Lower leg skin (tissue), 4 donors: ENCODE measurements around the gene PHPT1. TPM values are rescaled to one million over a fixed set of nuclear protein-coding genes. Genes with fewer than 3 reads are reported as not detected.

ENCODE experiments used
- DNase-seq, 2 donors: peaks; one replicate each; pipeline ENCODE4 v3.0.0-alpha.2; 2019; ENCODE audit warnings: low spot score in 2 of 2
- H3K4me3 ChIP-seq: fragments of 200-600 bp; sonication (generic); 2 replicates; pipeline ENCODE4 v1.5.1; 2017; ENCODE audit warnings: mild to moderate bottlenecking, low read depth; ENCODE audit not compliant: poor library complexity, severe bottlenecking
- POLR2A ChIP-seq, 2 donors: fragments of 450-650 bp; IDR thresholded peaks; one replicate each; pipeline ENCODE4 v1.6.1; 2016 to 2017; ENCODE audit warnings: antibody characterized with exemption in 2 of 2, mild to moderate bottlenecking in 1 of 2, moderate library complexity in 1 of 2
- WGBS, 2 donors: methylation state at CpG; one replicate each; pipeline ENCODE4 v1.1.5; 2018; 5-methylcytosine and 5-hydroxymethylcytosine counted together
- intact Hi-C: fragments of 100-400 bp; cut with DNase I; formaldehyde crosslinking; loops from one replicate; pipeline ENCODE4 v1.15.0; 2023; ENCODE audit warnings: low total_unique reads
- total RNA-seq, 4 donors: library from RNA; depleted of rRNA; stranded (reverse); fragments of >200 nt; gene quantifications; one replicate each; pipeline ENCODE4 v1.1.0, GENCODE V29; 2016
- TF ChIP-seq, protein P1 (sequence below), 3 donors: fragments of 450-650 bp; IDR thresholded peaks; one replicate each; pipeline ENCODE4 v1.5.1; 2016; ENCODE audit warnings: antibody characterized with exemption in 3 of 3, mild to moderate bottlenecking in 3 of 3, moderate library complexity in 2 of 3

Gene PHPT1
- total RNA-seq, 4 donors from 2014 or later: 22.0 to 60.4 (median 48.7) TPM

DNA sequence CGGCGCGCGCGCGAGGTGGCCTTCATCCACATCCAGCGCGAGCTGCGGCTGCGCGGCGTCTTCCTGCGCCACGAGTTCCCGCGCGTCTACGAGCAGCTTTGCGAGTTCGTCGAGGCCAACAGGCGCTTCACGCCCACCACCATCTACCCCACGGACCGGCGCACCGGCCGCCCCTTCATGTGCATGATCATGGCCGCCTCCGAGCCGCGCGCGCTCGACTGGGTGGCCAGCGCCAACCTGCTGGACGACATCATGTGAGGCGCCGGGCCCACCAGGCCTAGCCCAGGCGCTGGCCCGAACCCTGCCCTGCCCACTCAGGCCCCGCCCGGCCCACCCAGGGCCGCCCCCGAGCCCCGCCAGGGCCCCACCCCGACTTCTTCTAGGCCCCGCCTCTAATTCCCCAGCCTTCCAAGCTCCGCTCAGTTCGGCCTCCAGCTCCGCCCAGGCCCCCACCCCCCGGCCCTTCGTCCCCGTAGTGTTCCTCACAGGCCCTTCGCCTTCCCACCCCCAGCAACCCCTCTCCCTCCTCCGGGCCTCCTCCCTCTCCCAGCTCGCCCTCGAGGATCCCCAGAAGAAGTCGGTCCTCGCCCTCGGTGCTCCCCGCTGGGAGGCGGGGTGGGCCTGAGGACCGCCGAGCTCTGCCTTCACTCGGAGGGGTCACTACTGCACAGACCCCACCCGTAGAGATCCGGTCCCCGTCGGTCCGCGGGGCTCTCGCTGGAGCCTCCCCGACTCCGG lies 2.0 kb upstream of the PHPT1 start:
- WGBS, 2 donors: 0 to 2% methylated on average over 28 to 55 of the region's 75 CpGs
- intact Hi-C loops: no loop called here
- DNase-seq: peak in 1 of 2 donors; percentile 93
- no peak for TF ChIP-seq POLR2A (IDR thresholded peaks at IDR 0.05)
- TF ChIP-seq, protein P1, sequence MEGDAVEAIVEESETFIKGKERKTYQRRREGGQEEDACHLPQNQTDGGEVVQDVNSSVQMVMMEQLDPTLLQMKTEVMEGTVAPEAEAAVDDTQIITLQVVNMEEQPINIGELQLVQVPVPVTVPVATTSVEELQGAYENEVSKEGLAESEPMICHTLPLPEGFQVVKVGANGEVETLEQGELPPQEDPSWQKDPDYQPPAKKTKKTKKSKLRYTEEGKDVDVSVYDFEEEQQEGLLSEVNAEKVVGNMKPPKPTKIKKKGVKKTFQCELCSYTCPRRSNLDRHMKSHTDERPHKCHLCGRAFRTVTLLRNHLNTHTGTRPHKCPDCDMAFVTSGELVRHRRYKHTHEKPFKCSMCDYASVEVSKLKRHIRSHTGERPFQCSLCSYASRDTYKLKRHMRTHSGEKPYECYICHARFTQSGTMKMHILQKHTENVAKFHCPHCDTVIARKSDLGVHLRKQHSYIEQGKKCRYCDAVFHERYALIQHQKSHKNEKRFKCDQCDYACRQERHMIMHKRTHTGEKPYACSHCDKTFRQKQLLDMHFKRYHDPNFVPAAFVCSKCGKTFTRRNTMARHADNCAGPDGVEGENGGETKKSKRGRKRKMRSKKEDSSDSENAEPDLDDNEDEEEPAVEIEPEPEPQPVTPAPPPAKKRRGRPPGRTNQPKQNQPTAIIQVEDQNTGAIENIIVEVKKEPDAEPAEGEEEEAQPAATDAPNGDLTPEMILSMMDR (IDR thresholded peaks at IDR 0.05): no peak
- no peak overlapping the region for H3K4me3 ChIP-seq

DNA sequence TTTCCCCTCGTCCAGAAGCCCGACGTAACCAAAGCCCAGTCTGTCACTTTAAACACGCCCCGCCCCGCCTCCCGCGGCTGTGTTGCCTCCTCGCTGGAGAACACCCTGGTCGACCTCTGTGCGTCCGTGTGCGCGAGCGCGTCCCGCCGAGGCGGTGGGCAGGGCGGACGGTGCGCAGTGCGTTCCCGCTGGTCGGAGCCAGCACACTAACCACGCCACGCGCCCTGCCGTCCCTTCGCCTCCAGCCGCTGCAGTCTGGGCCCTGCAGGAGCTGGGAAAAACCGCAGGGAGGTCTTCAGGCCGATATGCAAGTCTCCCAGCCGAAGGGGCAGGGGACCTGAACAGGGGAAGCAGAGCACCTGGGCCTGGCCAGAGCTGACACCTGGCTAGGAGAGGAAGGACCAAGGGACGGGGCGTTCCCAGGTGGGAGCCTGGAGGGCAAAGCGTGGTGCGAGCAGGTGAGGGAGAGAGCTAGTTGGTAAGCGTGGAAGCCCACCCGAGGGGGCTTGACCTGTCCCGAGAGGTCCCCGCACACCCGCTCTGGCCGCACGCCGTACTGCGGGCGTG lies 1.3 kb upstream of the PHPT1 start:
- 0 to 1% methylated on average over 21 to 41 of the region's 48 CpGs for WGBS, 2 donors
- H3K4me3 ChIP-seq: peak overlapping the region; percentile 64
- DNase-seq: peak; percentile 86 to 98
- intact Hi-C loops: no loop called here
- no peak for TF ChIP-seq POLR2A (IDR thresholded peaks at IDR 0.05)
- TF ChIP-seq, protein P1 (IDR thresholded peaks at IDR 0.05): no peak

DNA sequence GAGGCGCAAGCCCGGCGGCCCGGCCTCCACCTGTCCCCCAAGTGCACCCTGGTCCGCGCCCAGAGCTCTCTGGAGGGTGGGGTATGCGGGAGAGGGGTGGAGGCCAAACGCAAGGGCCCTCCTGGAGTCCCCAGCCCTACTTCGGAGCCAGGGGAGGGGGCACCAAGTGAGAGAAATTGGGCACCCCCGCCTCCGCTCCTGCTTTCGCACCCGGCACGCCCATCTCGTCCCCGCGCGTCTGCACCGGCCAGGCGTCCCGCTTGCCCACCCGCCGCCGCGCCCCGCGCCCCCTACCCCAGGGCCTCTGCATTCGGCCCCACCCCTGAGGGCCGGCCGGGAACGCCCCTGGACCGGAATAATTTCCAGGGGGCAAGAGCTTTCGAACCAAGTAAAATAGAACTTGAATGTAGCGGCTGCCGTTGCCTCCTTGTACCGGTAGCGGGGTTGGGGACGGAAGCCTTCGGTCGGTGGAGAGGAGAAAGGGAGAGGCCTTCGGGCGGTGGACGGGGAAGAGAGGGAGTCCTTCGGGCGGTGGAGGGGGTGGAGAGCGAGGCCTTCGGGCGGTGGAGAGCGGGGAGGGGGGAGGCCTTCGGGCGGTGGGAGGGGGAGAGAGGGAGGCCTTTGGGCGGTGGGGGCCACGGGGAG lies 694 bp upstream of the PHPT1 start:
- 0 to 2% methylated on average over 41 to 50 of the region's 53 CpGs for WGBS, 2 donors
- no peak for TF ChIP-seq POLR2A (IDR thresholded peaks at IDR 0.05)
- TF ChIP-seq, protein P1 (IDR thresholded peaks at IDR 0.05): no peak
- peak overlapping the region; percentile 64 for H3K4me3 ChIP-seq
- DNase-seq: peak in 1 of 2 donors; percentile 92
- intact Hi-C loops: no loop called here

DNA sequence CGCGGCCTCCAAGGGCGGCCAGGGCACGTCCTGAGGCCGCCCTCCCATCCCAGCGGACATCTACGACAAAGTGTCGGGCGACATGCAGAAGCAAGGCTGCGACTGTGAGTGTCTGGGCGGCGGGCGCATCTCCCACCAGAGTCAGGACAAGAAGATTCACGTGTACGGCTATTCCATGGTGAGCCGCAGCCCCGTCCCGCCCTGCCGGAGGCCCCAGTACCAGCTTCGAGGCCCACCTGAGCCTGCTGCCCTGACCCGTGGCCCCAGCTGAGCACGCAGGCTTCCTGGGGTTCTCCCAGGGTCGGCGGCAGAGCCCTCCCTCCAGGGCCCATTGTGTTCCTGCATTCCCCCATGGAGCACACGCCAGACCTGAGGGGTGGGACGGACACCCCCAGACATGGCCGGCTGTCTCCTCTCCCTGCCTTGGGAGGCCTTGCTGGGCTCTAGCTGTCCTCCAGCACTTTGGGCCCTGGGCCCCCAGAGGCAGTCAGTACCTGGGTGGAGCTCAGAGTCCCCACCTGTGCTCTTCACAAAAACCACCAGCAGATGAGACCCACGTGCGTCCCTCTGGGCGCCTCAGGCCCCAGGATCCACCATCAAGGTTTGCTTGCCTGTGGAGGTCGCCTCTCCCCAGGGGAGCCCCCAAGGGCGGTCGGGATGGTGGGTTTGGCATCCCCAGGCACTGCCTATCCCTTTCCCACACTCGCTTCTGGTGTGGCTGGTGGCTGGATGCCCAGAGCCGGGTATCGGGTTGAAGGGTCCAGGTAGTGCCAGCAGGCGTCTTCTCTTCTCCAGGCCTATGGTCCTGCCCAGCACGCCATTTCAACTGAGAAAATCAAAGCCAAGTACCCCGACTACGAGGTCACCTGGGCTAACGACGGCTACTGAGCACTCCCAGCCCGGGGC lies 1.0 kb downstream of the PHPT1 start:
- TF ChIP-seq POLR2A (IDR thresholded peaks at IDR 0.05): no peak
- TF ChIP-seq, protein P1 (IDR thresholded peaks at IDR 0.05): no peak
- no peak overlapping the region for H3K4me3 ChIP-seq
- intact Hi-C loops: loop anchor here (10.0 kb wide), 1 partner anchor 95 kb away; the partner anchor contains the start of genes C8G and FBXW5
- 34 to 35% methylated on average over 26 to 40 of the region's 43 CpGs for WGBS, 2 donors
- DNase-seq: no peak
